ENCODE data around the gene PPT2. TPM values are rescaled to one million over a fixed set of nuclear protein-coding genes. Genes with fewer than 3 reads are reported as not detected.

Gene PPT2
- polyA plus RNA-seq, 6 donors from 2014 or later: 0.96 to 3.0 (median 2.0) TPM; not detected in 1

DNA sequence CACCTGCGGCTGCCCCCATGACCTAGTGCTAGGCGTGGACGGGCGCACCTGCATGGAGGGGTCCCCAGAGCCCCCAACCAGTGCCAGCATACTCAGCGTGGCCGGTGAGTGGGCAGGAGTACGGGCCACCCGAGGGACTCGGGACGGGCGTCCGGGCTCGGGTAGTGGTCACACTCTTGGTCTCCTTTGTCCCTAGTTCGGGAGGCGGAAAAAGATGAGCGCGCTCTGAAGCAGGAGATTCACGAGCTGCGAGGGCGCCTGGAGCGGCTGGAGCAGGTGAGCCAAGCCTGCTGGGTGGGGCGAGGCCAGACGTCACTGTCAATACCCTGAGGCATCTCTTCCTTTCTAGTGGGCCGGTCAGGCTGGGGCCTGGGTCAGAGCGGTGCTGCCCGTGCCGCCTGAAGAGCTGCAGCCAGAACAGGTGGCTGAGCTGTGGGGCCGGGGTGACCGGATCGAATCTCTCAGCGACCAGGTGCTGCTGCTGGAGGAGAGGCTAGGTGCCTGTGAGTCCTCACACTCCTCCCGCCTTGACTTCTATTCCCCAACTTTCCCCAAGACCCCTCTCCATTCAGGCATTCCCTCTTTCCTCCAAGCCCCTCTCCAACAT is 13.3 kb downstream of the PPT2 start:
- H3K4me3 Mint-ChIP-seq: no peak overlapping the region
- H3K4me1 Mint-ChIP-seq: peaks cover 24 to 35% (median 27%) of the 10 kb centered on the region in 3 donors
- peaks cover 6 to 40% of the 10 kb centered on the region in 2 donors for H3K36me3 Mint-ChIP-seq
- DNase-seq: no peak
- peak overlapping the region in 1 of 6 donors; percentile 87 for H3K27ac Mint-ChIP-seq
- H3K27me3 Mint-ChIP-seq: no peaks in the 10 kb centered on the region
- no peak for ATAC-seq (ENCODE audit: low read depth in 2 of 2)
- H3K9me3 Mint-ChIP-seq: peaks cover 0 to 1% (median 0%) of the 10 kb centered on the region in 7 donors

DNA sequence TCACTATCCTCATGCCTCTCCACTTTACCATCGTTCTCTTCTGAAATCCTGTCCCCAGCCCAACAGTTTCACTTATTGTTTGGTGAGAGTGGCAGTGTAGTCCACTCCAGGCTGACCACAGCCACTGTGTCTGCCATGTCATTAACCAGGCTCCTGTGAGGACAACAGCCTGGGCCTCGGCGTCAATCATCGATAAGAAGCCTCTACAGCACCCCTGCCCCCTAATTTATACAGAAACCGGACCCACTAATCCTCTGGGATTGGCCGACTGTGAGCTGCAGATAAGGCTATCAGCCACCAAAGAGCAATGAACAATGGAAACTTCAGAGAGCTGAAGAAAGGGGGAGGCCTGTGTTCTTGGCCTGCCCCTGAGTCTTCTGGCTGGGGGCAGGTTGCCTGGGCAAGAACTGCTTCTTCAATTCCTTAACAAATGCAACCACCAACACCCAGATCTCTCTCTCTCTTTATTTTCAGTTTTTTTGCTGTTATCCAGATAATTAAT is 13.9 kb downstream of the PPT2 start:
- peak overlapping the region in 1 of 6 donors; percentile 87 for H3K27ac Mint-ChIP-seq
- H3K36me3 Mint-ChIP-seq: peaks cover 6 to 40% of the 10 kb centered on the region in 2 donors
- H3K9me3 Mint-ChIP-seq: peaks cover 0 to 1% (median 0%) of the 10 kb centered on the region in 7 donors
- H3K4me1 Mint-ChIP-seq: peaks cover 28 to 35% (median 29%) of the 10 kb centered on the region in 3 donors
- DNase-seq: no peak
- ATAC-seq (ENCODE audit: low read depth in 2 of 2): no peak
- peak overlapping the region in 1 of 8 donors; percentile 25 for H3K4me3 Mint-ChIP-seq
- no peaks in the 10 kb centered on the region for H3K27me3 Mint-ChIP-seq

GRCh38 chr6:32168350-32168749 is 14.4 kb downstream of the PPT2 start:
- H3K27ac Mint-ChIP-seq: peak overlapping the region in 1 of 6 donors; percentile 65

GRCh38 chr6:32168807-32169591 is 15.1 kb downstream of the PPT2 start:
- Mint-ChIP-seq H3K27me3 (no peaks in the 10 kb centered on the region), H3K4me3 (no peak overlapping the region), H3K27ac (peak overlapping the region in 1 of 6 donors; percentile 60), H3K36me3 (peaks cover 6 to 40% of the 10 kb centered on the region in 2 donors), H3K4me1 (peaks cover 35 to 45% (median 41%) of the 10 kb centered on the region in 3 donors), H3K9me3 (peaks cover 0 to 1% (median 0%) of the 10 kb centered on the region in 7 donors)
- DNase-seq: no peak
- ATAC-seq (ENCODE audit: low read depth in 2 of 2): no peak

More at GRCh38 chr6:32168350-32168749, 14.4 kb downstream of the PPT2 start:
- no peaks in the 10 kb centered on the region for H3K27me3 Mint-ChIP-seq
- no peak overlapping the region for H3K4me3 Mint-ChIP-seq
- H3K36me3 Mint-ChIP-seq: peaks cover 6 to 40% of the 10 kb centered on the region in 2 donors
- H3K9me3 Mint-ChIP-seq: peaks cover 0 to 1% (median 0%) of the 10 kb centered on the region in 7 donors
- ATAC-seq (ENCODE audit: low read depth in 2 of 2) (no peak), DNase-seq (no peak)
- peaks cover 32 to 39% (median 35%) of the 10 kb centered on the region in 3 donors for H3K4me1 Mint-ChIP-seq

- DNase-seq (no peak), ATAC-seq (ENCODE audit: low read depth in 2 of 2) (no peak)
- Mint-ChIP-seq H3K27me3 (no peaks in the 10 kb centered on the region), H3K9me3 (peaks cover 0 to 1% (median 0%) of the 10 kb centered on the region in 7 donors), H3K4me3 (no peak overlapping the region), H3K27ac (peak overlapping the region in 1 of 6 donors; percentile 75), H3K4me1 (peaks cover 45 to 48% (median 45%) of the 10 kb centered on the region in 3 donors), H3K36me3 (peaks cover 6 to 40% of the 10 kb centered on the region in 2 donors)
Observed at GRCh38 chr6:32170294-32170693, 16.4 kb downstream of the PPT2 start.

DNA sequence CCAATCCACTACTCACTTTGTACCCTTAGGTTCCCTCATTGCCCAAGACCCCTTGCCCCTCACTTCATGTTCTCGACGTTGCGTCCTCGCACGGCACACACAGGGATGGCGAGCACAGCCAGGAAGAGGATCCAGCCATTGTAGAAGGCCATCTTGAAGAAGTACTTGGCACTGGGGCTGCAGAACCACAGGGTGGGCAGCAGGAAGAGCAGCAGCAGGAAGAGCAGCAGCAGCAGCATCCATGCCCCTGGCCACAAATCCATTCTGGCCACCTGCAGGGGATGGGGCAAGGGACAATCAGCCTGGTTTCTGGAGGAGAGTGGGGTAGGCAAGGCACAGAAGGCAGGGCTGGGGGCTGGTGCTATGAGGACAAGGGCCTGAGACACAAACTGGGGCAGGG is 17.3 kb downstream of the PPT2 start:
- H3K4me1 Mint-ChIP-seq: peaks cover 51 to 54% (median 52%) of the 10 kb centered on the region in 3 donors
- peaks cover 6 to 40% of the 10 kb centered on the region in 2 donors for H3K36me3 Mint-ChIP-seq
- H3K27me3 Mint-ChIP-seq: no peaks in the 10 kb centered on the region
- DNase-seq (no peak), ATAC-seq (ENCODE audit: low read depth in 2 of 2) (no peak)
- H3K27ac Mint-ChIP-seq: no peak overlapping the region
- peaks cover 0 to 1% (median 0%) of the 10 kb centered on the region in 7 donors for H3K9me3 Mint-ChIP-seq
- peak overlapping the region in 2 of 8 donors; percentile 37 to 64 for H3K4me3 Mint-ChIP-seq

DNA sequence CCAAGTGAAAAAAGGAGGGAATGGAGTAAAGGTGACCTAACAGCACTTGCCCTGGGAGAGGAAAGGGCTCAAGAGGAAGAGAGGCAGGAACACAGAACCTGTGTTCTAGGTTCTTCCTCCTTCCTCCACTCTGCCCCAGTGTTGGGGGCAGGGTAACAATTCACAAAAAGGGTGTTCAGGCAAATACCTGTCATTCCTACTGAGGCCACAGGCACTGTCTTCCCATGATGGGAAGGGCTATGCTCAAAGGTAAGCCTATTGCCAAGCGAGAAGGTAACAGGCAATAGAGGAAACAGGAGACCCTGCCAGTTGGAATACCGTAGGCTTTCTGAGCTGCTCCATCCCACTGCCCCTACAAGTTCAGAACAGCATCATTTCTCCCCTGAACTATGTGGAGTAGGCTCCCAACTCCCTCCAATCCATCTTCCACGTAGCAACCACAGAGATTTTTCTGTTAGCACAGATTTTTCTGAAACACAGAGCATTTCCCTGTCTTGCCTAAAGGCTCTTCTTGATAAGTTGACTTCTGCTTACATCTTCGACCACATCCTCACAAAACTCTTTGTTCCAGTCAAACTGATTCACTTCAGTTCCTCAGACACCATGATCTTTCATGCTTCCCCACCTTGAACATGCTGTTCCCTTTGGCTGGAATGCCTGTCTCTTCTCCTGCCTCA is 19.2 kb downstream of the PPT2 start:
- H3K27me3 Mint-ChIP-seq: no peaks in the 10 kb centered on the region
- peak overlapping the region in 1 of 8 donors; percentile 17 for H3K4me3 Mint-ChIP-seq
- peaks cover 57 to 63% (median 62%) of the 10 kb centered on the region in 3 donors for H3K4me1 Mint-ChIP-seq

DNA sequence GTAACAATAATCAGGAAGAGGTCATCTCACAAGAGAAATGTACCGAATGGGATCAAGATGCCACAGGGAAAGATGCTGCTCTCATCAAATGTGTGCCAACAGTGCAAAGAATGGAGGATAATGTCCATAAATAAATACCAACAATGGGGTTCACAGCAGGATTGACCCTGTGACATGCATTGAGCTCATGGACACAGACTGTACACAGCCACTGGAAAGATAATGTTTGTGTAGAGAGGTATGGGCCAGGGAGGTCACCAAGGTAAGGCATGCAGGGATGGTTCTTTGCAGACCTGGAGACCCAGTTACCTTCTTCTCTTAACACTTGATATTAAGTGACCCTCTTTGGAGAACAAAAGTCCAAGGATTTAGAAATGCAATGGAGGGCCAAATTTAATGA is 20.5 kb downstream of the PPT2 start:
- Mint-ChIP-seq H3K27ac (peak overlapping the region in 1 of 6 donors; percentile 65), H3K36me3 (peaks cover 6 to 20% of the 10 kb centered on the region in 2 donors), H3K9me3 (peaks cover 0 to 4% (median 0%) of the 10 kb centered on the region in 7 donors), H3K27me3 (no peaks in the 10 kb centered on the region), H3K4me3 (peak overlapping the region in 6 of 8 donors; percentile 41 to 98 (median 71)), H3K4me1 (peaks cover 61 to 65% (median 64%) of the 10 kb centered on the region in 3 donors)
- no peak for DNase-seq
- no peak for ATAC-seq (ENCODE audit: low read depth in 2 of 2)

More for the DNA sequence above, 19.2 kb downstream of the PPT2 start:
- no peak for DNase-seq
- H3K9me3 Mint-ChIP-seq: peaks cover 0 to 4% (median 0%) of the 10 kb centered on the region in 7 donors
- ATAC-seq (ENCODE audit: low read depth in 2 of 2): no peak
- peaks cover 6 to 32% of the 10 kb centered on the region in 2 donors for H3K36me3 Mint-ChIP-seq
- peak overlapping the region in 2 of 6 donors; percentile 23 to 65 for H3K27ac Mint-ChIP-seq

DNA sequence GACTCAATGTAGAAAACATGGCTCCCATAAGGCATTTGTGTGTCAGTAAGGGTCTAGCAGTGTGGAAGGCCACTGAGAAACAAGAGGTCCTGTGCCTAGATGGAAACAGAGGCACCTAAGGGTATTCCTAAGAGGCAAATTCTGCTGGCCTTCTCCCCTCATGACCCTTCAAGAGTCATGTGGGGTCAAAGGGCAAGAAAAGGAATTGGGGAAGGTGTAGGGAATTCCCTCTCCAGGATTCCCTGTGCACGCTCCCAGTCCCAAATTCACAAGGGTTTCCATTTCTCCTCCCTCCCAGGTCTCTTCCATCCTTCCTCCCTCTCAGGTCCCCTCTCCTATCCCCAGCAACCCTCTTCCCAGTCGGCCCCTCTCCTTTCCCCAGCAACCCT is 21.4 kb downstream of the PPT2 start:
- Mint-ChIP-seq H3K36me3 (peaks cover 0 to 14% of the 10 kb centered on the region in 2 donors), H3K27me3 (no peaks in the 10 kb centered on the region), H3K27ac (peak overlapping the region; percentile 14 to 94 (median 74)), H3K9me3 (peaks cover 0 to 4% (median 0%) of the 10 kb centered on the region in 7 donors), H3K4me1 (peaks cover 65 to 68% (median 66%) of the 10 kb centered on the region in 3 donors), H3K4me3 (peak overlapping the region; percentile 82 to 100 (median 92))
- DNase-seq: no peak
- no peak for ATAC-seq (ENCODE audit: low read depth in 2 of 2)

GRCh38 chr6:32175711-32176475 is 22.0 kb downstream of the PPT2 start, which contains the start of gene AGPAT1:
Gene AGPAT1 (minus strand): TSS chr6:32176084. CDS start chr6:32171496, 4,588 bp downstream.
- Mint-ChIP-seq H3K36me3 (peaks cover 0 to 15% of the 10 kb centered on the region in 2 donors), H3K4me3 (peak within 1 kb of the TSS; percentile 82 to 100 (median 96)), H3K27ac (peak within 1 kb of the TSS; percentile 89 to 99 (median 98)), H3K27me3 (no peaks in the 10 kb centered on the region), H3K9me3 (peaks cover 0 to 4% (median 0%) of the 10 kb centered on the region in 7 donors), H3K4me1 (peaks cover 66 to 70% (median 70%) of the 10 kb centered on the region in 3 donors)
- DNase-seq (peak; percentile 95), ATAC-seq (ENCODE audit: low read depth in 2 of 2) (peak; percentile 43 to 54)

DNA sequence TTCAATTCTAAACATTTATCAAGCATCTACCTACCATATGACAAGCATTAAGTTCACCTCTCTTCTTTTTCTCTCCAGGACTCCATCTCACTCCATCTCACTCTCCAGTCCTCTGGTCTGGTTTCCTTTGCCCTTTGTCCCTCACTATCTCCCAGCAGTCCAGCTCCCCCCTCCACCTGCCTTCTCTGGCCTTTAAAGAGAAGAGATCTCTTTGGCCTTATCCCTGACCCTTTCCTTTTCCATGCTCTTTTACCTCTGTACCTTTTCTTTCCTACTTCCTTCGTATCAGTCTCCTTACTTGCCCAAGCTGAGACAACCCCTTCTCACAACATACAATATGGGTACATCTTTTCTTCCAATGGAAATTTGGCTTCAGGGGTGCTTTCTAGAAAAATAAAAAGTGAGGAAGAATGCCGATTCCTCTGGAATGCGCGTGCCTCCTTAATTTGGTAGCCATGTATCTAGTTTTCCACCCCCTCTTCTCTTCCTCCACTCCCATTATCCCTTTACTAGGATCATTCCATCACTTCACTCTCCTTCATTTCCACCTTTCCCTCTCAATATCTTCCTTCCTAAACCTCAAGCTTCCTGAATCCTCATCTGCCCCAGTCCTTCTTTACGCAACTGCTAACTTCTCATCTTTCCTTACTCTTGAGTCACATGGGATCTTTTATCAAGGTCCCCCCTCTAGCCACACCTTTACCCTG is 22.7 kb downstream of the PPT2 start:
- peaks cover 0 to 11% of the 10 kb centered on the region in 2 donors for H3K36me3 Mint-ChIP-seq
- peaks cover 0 to 4% (median 0%) of the 10 kb centered on the region in 7 donors for H3K9me3 Mint-ChIP-seq
- H3K4me1 Mint-ChIP-seq: peaks cover 65 to 75% (median 67%) of the 10 kb centered on the region in 3 donors
- DNase-seq (no peak), ATAC-seq (ENCODE audit: low read depth in 2 of 2) (no peak)
- no peaks in the 10 kb centered on the region for H3K27me3 Mint-ChIP-seq
- H3K4me3 Mint-ChIP-seq: peak overlapping the region; percentile 82 to 100 (median 96)
- peak overlapping the region; percentile 89 to 99 (median 98) for H3K27ac Mint-ChIP-seq
